HG03097 (cell line): ENCODE data around the gene VSTM2L.

Source experiments
- ATAC-seq: cut with Tn5 transposase; IDR thresholded peaks from one replicate; pipeline ENCODE4 v1.9.1; 2021; ENCODE audit not compliant: unreplicated experiment, low FRiP score

The VSTM2L gene

GRCh38 chr20:37934634-37935375 is 31.9 kb downstream of the VSTM2L start:
- no peak for ATAC-seq

- ATAC-seq: no peak
Measured at GRCh38 chr20:37935435-37935834, 32.5 kb downstream of the VSTM2L start.

- no peak for ATAC-seq
Measured at GRCh38 chr20:37936041-37936440, 33.1 kb downstream of the VSTM2L start.

GRCh38 chr20:37936451-37936850 is 33.5 kb downstream of the VSTM2L start:
- ATAC-seq: no peak

GRCh38 chr20:37937686-37938085 is 34.8 kb downstream of the VSTM2L start:
- ATAC-seq: no peak

- ATAC-seq: no peak
Measured at GRCh38 chr20:37938181-37938750, 35.3 kb downstream of the VSTM2L start.

GRCh38 chr20:37938954-37939353 is 36.0 kb downstream of the VSTM2L start:
- no peak for ATAC-seq

GRCh38 chr20:37939701-37940560 is 37.0 kb downstream of the VSTM2L start:
- no peak for ATAC-seq

GRCh38 chr20:37940858-37941257 is 37.9 kb downstream of the VSTM2L start:
- no peak for ATAC-seq

GRCh38 chr20:37941332-37941731 is 38.4 kb downstream of the VSTM2L start:
- ATAC-seq: no peak

GRCh38 chr20:37941992-37942391 is 39.1 kb downstream of the VSTM2L start:
- no peak for ATAC-seq

GRCh38 chr20:37943033-37943432 is 40.1 kb downstream of the VSTM2L start:
- ATAC-seq: no peak

GRCh38 chr20:37943501-37944455 is 40.9 kb downstream of the VSTM2L start:
- ATAC-seq: no peak

GRCh38 chr20:37944456-37944981 is 41.6 kb downstream of the VSTM2L start:
- no peak for ATAC-seq

- no peak for ATAC-seq
Measured at GRCh38 chr20:37945091-37945547, 42.2 kb downstream of the VSTM2L start.

GRCh38 chr20:37946946-37947345 is 44.0 kb downstream of the VSTM2L start:
- no peak for ATAC-seq

GRCh38 chr20:37947943-37948342 is 45.0 kb downstream of the VSTM2L start:
- ATAC-seq: no peak

- ATAC-seq: no peak
Measured at GRCh38 chr20:37948956-37949355, 46.0 kb downstream of the VSTM2L start.

- no peak for ATAC-seq
Measured at GRCh38 chr20:37954190-37954589, 51.3 kb downstream of the VSTM2L start.

- ATAC-seq: no peak
Measured at GRCh38 chr20:37954626-37955025, 51.7 kb downstream of the VSTM2L start.
